Prostate gland (tissue), 2 donors: Measurements from ENCODE around the gene FBXO15.

Experiments used
- POLR2A ChIP-seq: fragments of 450-650 bp; IDR thresholded peaks from one replicate; pipeline ENCODE4 v1.6.1; 2016; ENCODE audit warnings: antibody characterized with exemption, mild to moderate bottlenecking
- POLR2AphosphoS5 ChIP-seq: sonication (generic); formaldehyde crosslinking; IDR thresholded peaks from one replicate; pipeline ENCODE4 v1.6.1; 2017; ENCODE audit warnings: antibody characterized with exemption
- TF ChIP-seq, protein P1 (sequence below), 4 experiments: fragments of 200-600 bp in 2 of 4; fragments of 450-650 bp in 2 of 4; sonication (generic) in 2 of 4; IDR thresholded peaks; 1 replicate in 3 of 4; 2 replicates in 1 of 4; pipeline ENCODE4 v1.5.1; 2016 to 2019; ENCODE audit warnings: antibody characterized with exemption in 4 of 4, mild to moderate bottlenecking in 2 of 4, moderate library complexity in 2 of 4

DNA sequence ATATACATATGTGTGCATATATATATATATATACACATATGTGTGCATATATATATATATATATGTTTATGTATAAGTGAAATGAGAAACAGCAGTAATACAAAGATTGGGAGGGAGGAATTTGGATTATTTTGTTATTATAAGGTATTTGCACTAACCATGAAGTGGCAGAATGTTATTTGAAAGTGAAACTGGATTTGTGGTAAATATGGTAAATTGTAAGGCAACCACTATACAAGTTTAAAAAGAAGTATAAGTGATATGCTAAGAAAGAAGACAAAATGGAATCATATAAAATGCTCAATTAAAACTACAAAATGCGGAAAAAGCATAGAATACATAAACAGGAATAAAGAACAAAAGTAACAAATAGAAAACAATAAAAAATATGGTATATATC lies 37.5 kb downstream of the FBXO15 start:
- no peak for TF ChIP-seq POLR2AphosphoS5
- TF ChIP-seq, protein P1, sequence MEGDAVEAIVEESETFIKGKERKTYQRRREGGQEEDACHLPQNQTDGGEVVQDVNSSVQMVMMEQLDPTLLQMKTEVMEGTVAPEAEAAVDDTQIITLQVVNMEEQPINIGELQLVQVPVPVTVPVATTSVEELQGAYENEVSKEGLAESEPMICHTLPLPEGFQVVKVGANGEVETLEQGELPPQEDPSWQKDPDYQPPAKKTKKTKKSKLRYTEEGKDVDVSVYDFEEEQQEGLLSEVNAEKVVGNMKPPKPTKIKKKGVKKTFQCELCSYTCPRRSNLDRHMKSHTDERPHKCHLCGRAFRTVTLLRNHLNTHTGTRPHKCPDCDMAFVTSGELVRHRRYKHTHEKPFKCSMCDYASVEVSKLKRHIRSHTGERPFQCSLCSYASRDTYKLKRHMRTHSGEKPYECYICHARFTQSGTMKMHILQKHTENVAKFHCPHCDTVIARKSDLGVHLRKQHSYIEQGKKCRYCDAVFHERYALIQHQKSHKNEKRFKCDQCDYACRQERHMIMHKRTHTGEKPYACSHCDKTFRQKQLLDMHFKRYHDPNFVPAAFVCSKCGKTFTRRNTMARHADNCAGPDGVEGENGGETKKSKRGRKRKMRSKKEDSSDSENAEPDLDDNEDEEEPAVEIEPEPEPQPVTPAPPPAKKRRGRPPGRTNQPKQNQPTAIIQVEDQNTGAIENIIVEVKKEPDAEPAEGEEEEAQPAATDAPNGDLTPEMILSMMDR (IDR thresholded peaks at IDR 0.05), result no peak
- TF ChIP-seq POLR2A, result no peak
